ENCODE data around the gene MS4A10. TPM values are rescaled to one million over a fixed set of nuclear protein-coding genes. Genes with fewer than 3 reads are reported as not detected.

The MS4A10 gene
- total and polyA plus RNA-seq, 7 donors = 0.03 TPM; not detected in 6

GRCh38 chr11:60767388-60767811 lies 17.7 kb upstream of the MS4A10 start:
- no peak for DNase-seq
- Histone ChIP-seq H3K27ac (no peak overlapping the region), H3K4me1 (no peaks in the 10 kb centered on the region), H3K4me3 (no peak overlapping the region), H3K9me3 (no peaks in the 10 kb centered on the region), H3K27me3 (ENCODE audit: insufficient read depth in 3 of 3, low read length in 2 of 3) (peaks cover 0 to 23% (median 7%) of the 10 kb centered on the region in 3 donors), H3K36me3 (ENCODE audit: insufficient read depth in 1 of 2, low read depth in 1 of 2) (no peaks in the 10 kb centered on the region)
- TF ChIP-seq CTCF (IDR thresholded peaks at IDR 0.05) = no peak
- 20 to 32% (median 31%) methylated on average over 26 of the region's 26 CpGs for WGBS, 3 donors
- ATAC-seq = peak in 1 of 4 donors; percentile 56
- intact Hi-C loops (cut with DNase I) = no loop called here

- ATAC-seq (no peak), DNase-seq (no peak)
- Histone ChIP-seq H3K9me3 (no peaks in the 10 kb centered on the region), H3K27ac (no peak overlapping the region), H3K4me1 (no peaks in the 10 kb centered on the region), H3K27me3 (ENCODE audit: insufficient read depth in 3 of 3, low read length in 2 of 3) (peaks cover 0 to 28% (median 7%) of the 10 kb centered on the region in 3 donors), H3K36me3 (ENCODE audit: insufficient read depth in 1 of 2, low read depth in 1 of 2) (no peaks in the 10 kb centered on the region), H3K4me3 (no peak overlapping the region)
- whole genome bisulfite sequencing, 3 donors = 86 to 90% (median 89%) methylated on average over 8 of the region's 8 CpGs
- intact Hi-C loops (cut with DNase I) = no loop called here
- TF ChIP-seq CTCF (IDR thresholded peaks at IDR 0.05) = no peak
These were observed 16.9 kb upstream of the MS4A10 start for GRCh38 chr11:60768202-60768601.

- no peaks in the 10 kb centered on the region for H3K9me3 ChIP-seq
- DNase-seq (no peak), ATAC-seq (no peak)
- H3K4me1 ChIP-seq = no peaks in the 10 kb centered on the region
- H3K27ac ChIP-seq = no peak overlapping the region
- intact Hi-C loops (cut with DNase I) = no loop called here
- H3K27me3 ChIP-seq (ENCODE audit: insufficient read depth in 3 of 3, low read length in 2 of 3) = peaks cover 0 to 28% (median 5%) of the 10 kb centered on the region in 3 donors
- no peak for TF ChIP-seq CTCF (IDR thresholded peaks at IDR 0.05)
- H3K4me3 ChIP-seq = no peak overlapping the region
- WGBS, 3 donors = 68 to 84% (median 73%) methylated on average over 4 of the region's 4 CpGs
- no peaks in the 10 kb centered on the region for H3K36me3 ChIP-seq (ENCODE audit: insufficient read depth in 1 of 2, low read depth in 1 of 2)
These were observed 15.9 kb upstream of the MS4A10 start for GRCh38 chr11:60769273-60769672.

- H3K27me3 ChIP-seq (ENCODE audit: insufficient read depth in 3 of 3, low read length in 2 of 3) = peaks cover 0 to 28% (median 5%) of the 10 kb centered on the region in 3 donors
These were observed 15.3 kb upstream of the MS4A10 start for GRCh38 chr11:60769811-60770210.

More at GRCh38 chr11:60769811-60770210, 15.3 kb upstream of the MS4A10 start:
- WGBS, 3 donors = 71 to 83% (median 73%) methylated on average over 11 of the region's 11 CpGs
- intact Hi-C loops (cut with DNase I) = no loop called here
- DNase-seq (no peak), ATAC-seq (no peak)
- no peaks in the 10 kb centered on the region for H3K4me1 ChIP-seq
- TF ChIP-seq CTCF (IDR thresholded peaks at IDR 0.05) = no peak
- no peak overlapping the region for H3K4me3 ChIP-seq
- no peak overlapping the region for H3K27ac ChIP-seq
- no peaks in the 10 kb centered on the region for H3K36me3 ChIP-seq (ENCODE audit: insufficient read depth in 1 of 2, low read depth in 1 of 2)
- H3K9me3 ChIP-seq = no peaks in the 10 kb centered on the region

All from psoas muscle (tissue), 8 donors.